ENCODE data around the gene DRD4.

DNA sequence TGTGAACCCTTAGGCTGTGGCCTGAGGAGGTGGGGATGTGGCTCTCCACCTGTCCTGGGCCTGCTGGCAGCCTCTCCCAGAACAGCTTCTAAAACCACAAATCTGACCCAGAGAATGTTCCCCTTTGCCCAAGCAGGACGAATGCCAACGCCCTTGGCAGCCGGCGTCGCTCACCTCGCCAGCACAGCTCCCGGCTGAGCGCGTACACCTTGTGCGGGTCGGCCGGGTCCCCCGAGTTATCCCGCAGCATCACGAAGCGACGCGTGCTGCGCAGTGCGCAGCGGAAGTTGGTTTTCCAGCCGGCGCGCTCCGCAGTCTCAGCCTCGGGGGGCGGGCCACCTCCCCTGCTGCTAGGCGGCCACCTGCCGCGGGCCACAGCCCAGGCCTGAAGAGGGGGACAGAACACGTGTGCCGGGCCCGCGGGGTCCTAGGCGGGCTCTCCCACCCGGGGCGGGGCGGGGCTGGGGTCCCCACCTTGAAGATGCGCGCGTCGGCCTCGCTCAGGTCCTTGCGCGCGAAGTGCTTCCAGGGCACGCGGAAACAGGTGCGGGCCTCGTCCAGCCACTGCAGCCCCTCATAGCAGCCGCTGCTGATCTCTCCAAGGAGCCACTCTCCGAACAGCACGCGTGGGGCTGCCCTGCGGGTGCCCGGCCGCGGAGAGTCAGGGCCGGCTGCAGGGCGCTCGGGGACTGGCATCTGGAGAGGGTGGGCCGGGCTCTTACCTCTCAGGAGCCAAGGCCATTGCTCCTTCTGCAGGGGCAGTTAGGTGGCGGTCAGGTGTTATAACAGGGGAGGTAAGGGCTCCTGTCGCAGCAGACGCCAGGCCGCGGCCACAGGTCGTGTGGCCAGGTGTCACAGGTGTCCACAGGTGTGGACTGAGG, 22.2 kb upstream of the DRD4 start:
- TF ChIP-seq, protein P1, sequence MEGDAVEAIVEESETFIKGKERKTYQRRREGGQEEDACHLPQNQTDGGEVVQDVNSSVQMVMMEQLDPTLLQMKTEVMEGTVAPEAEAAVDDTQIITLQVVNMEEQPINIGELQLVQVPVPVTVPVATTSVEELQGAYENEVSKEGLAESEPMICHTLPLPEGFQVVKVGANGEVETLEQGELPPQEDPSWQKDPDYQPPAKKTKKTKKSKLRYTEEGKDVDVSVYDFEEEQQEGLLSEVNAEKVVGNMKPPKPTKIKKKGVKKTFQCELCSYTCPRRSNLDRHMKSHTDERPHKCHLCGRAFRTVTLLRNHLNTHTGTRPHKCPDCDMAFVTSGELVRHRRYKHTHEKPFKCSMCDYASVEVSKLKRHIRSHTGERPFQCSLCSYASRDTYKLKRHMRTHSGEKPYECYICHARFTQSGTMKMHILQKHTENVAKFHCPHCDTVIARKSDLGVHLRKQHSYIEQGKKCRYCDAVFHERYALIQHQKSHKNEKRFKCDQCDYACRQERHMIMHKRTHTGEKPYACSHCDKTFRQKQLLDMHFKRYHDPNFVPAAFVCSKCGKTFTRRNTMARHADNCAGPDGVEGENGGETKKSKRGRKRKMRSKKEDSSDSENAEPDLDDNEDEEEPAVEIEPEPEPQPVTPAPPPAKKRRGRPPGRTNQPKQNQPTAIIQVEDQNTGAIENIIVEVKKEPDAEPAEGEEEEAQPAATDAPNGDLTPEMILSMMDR (IDR thresholded peaks at IDR 0.05) = no peak
- no peak for TF ChIP-seq POLR2A (IDR thresholded peaks at IDR 0.05)
